Measurements from ENCODE around the gene XXYLT1. TPM values are rescaled to one million over a fixed set of nuclear protein-coding genes. Genes with fewer than 3 reads are reported as not detected.

Gene XXYLT1
- total and polyA plus RNA-seq, 2 of the 8 experiments (the other 6 are each of a cell fraction or from before 2014, with no cell fraction given) = 18.9 to 23.8 TPM

GRCh38 chr3:195176776-195177175 is 94.2 kb downstream of the XXYLT1 start (continued):
- TF ChIP-seq YY1 (IDR thresholded peaks at IDR 0.05; ENCODE audit: low read depth, low read length) (no peak), ATF3 (IDR thresholded peaks at IDR 0.05; ENCODE audit: insufficient read depth, low read depth, low read length) (no peak), TAF7 (optimal IDR thresholded peaks at IDR 0.05; ENCODE audit: borderline replicate concordance, low read depth, low read length) (no peak)
